Lower lobe of right lung (tissue), 2 donors: ENCODE measurements around the gene RASA2. TPM values are rescaled to one million over a fixed set of nuclear protein-coding genes. Genes with fewer than 3 reads are reported as not detected.
A peak's percentile ranks its signal among the peaks of the same experiment; 100 is the strongest.

Experiments used
- ATAC-seq, 2 donors: fragments of 200-7000 bp; cut with Tn5 transposase; one replicate each; pipeline ENCODE4 v1.9.1; 2020 to 2022; ENCODE audit warnings: mild to moderate bottlenecking in 2 of 2, moderate library complexity in 2 of 2
- DNase-seq: peaks from one replicate; pipeline ENCODE4 v3.0.0-alpha.2; 2020
- H3K27ac ChIP-seq: fragments of 200-600 bp; one replicate; pipeline ENCODE4 v1.8.0; 2022
- H3K27me3 ChIP-seq: fragments of 200-600 bp; one replicate; pipeline ENCODE4 v1.8.0; 2022; ENCODE audit warnings: low read depth
- H3K36me3 ChIP-seq: fragments of 200-600 bp; one replicate; pipeline ENCODE4 v1.8.0; 2022; ENCODE audit warnings: mild to moderate bottlenecking
- H3K4me1 ChIP-seq: fragments of 200-600 bp; one replicate; pipeline ENCODE4 v1.8.0; 2022
- H3K4me3 ChIP-seq: fragments of 200-600 bp; one replicate; pipeline ENCODE4 v1.8.0; 2022; ENCODE audit warnings: mild to moderate bottlenecking
- H3K9me3 ChIP-seq: fragments of 200-600 bp; one replicate; pipeline ENCODE4 v1.8.0; 2022
- CTCF ChIP-seq: fragments of 200-600 bp; IDR thresholded peaks from one replicate; pipeline ENCODE4 v1.8.0; 2022; ENCODE audit warnings: antibody characterized with exemption, mild to moderate bottlenecking
- intact Hi-C: fragments of 100-400 bp; cut with DNase I; formaldehyde crosslinking; loops from one replicate; pipeline ENCODE4 v1.11.0; 2022
- total RNA-seq: library from RNA; stranded (reverse); fragmentation: NEBNext Ultra II Directional; extraction: Animal tissue kit (Norgen Biotek cat#: 25700); gene quantifications from one replicate; pipeline ENCODE4 v1.2.1, GENCODE V29; 2021
- donor health status: DM: no; HTN: yes; CAD: no; lungs with severe emphysema.

RASA2 gene
- total RNA-seq, 1 donor from 2014 or later: 21.5 TPM

DNA sequence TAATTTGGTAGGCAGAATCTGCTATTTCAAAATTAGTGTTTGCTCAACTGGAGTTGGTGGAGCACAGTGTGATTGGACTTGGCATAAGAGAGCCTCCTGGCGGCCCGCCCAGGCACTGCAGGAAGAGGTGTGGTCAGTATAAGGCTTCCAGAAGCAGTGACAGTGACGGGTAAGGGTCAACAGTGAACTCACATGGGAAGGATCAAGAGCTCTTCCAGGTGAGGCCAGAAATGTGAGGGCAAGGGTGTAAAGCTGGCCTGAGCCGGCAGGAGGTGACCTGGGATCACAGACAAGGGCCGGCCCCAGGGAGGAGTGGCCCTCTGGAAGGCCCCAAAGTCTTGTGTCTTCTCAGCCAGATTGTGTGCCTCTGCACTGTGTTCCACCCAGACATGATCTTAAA is 158.1 kb downstream of the RASA2 start:
- H3K36me3 ChIP-seq: no peaks in the 10 kb centered on the region
- ATAC-seq: peak; percentile 90 to 91
- DNase-seq: peak; percentile 92
- intact Hi-C loops: no loop called here
- no peaks in the 10 kb centered on the region for H3K27me3 ChIP-seq
- H3K4me1 ChIP-seq: peaks cover 4% of the 10 kb centered on the region
- H3K27ac ChIP-seq: no peak overlapping the region
- peak; percentile 71 for TF ChIP-seq CTCF
- H3K9me3 ChIP-seq: no peaks in the 10 kb centered on the region
- no peak overlapping the region for H3K4me3 ChIP-seq

- no peak overlapping the region for H3K4me3 ChIP-seq
- intact Hi-C loops: no loop called here
- ATAC-seq: peak; percentile 89 to 93
- H3K27ac ChIP-seq: no peak overlapping the region
- peak; percentile 56 for DNase-seq
- H3K27me3 ChIP-seq: no peaks in the 10 kb centered on the region
- no peaks in the 10 kb centered on the region for H3K9me3 ChIP-seq
- no peak for TF ChIP-seq CTCF
- no peaks in the 10 kb centered on the region for H3K36me3 ChIP-seq
- peaks cover 4% of the 10 kb centered on the region for H3K4me1 ChIP-seq
Observed at GRCh38 chr3:141646760-141647561, 160.1 kb downstream of the RASA2 start.

GRCh38 chr3:141647562-141647915 is 160.7 kb downstream of the RASA2 start:
- TF ChIP-seq CTCF: no peak
- H3K27me3 ChIP-seq: no peaks in the 10 kb centered on the region
- H3K4me3 ChIP-seq: no peak overlapping the region
- no peak overlapping the region for H3K27ac ChIP-seq
- ATAC-seq: no peak
- H3K9me3 ChIP-seq: no peaks in the 10 kb centered on the region
- no peak for DNase-seq
- intact Hi-C loops: no loop called here
- no peaks in the 10 kb centered on the region for H3K36me3 ChIP-seq
- peaks cover 4% of the 10 kb centered on the region for H3K4me1 ChIP-seq

- H3K4me1 ChIP-seq: peaks cover 4% of the 10 kb centered on the region
- no peak for TF ChIP-seq CTCF
- H3K27ac ChIP-seq: no peak overlapping the region
- DNase-seq (no peak), ATAC-seq (no peak)
- intact Hi-C loops: no loop called here
- H3K36me3 ChIP-seq: no peaks in the 10 kb centered on the region
- H3K9me3 ChIP-seq: no peaks in the 10 kb centered on the region
- no peaks in the 10 kb centered on the region for H3K27me3 ChIP-seq
- H3K4me3 ChIP-seq: no peak overlapping the region
Observed at GRCh38 chr3:141648055-141648910, 161.5 kb downstream of the RASA2 start.

- Histone ChIP-seq H3K36me3 (no peaks in the 10 kb centered on the region), H3K4me3 (no peak overlapping the region), H3K27ac (no peak overlapping the region), H3K4me1 (peaks cover 3% of the 10 kb centered on the region), H3K27me3 (no peaks in the 10 kb centered on the region), H3K9me3 (no peaks in the 10 kb centered on the region)
- intact Hi-C loops: no loop called here
- ATAC-seq (no peak), DNase-seq (no peak)
- no peak for TF ChIP-seq CTCF
Observed at GRCh38 chr3:141649871-141650270, 163.0 kb downstream of the RASA2 start.
